Mammary microvascular endothelial cell (primary cell): Measurements from ENCODE around the gene TRPM3. TPM values are rescaled to one million over a fixed set of nuclear protein-coding genes. Genes with fewer than 3 reads are reported as not detected.

Experiments used
- total RNA-seq: library from RNA; depleted of rRNA; stranded (reverse); fragments of >200 nt; gene quantifications from 2 replicates; pipeline ENCODE4 v1.2.3, GENCODE V29; 2015

The TRPM3 gene
- total RNA-seq = 0.05 TPM in 1 of 2 replicates, not detected in the other

GRCh38 chr9:71121275-71122021 is at the start of gene TRPM3:
Gene TRPM3, minus strand, starts transcription at chr9:71121621. Its CDS starts 267 bp downstream, at chr9:71121354.

